OCI-LY1 (cell line): ENCODE measurements around the gene IMPACT.

Experiments
- H2AFZ ChIP-seq: fragments of 200-600 bp; sonication (generic), shearing (Covaris generic); 2 replicates; pipeline ENCODE4 v1.6.0; 2014; ENCODE audit warnings: antibody characterized with exemption, mild to moderate bottlenecking, low read length
- H3F3A ChIP-seq: fragments of 200-600 bp; sonication (generic), shearing (Covaris generic); 2 replicates; pipeline ENCODE4 v1.6.0; 2014; ENCODE audit warnings: mild to moderate bottlenecking, antibody characterized with exemption, low read length, moderate library complexity; ENCODE audit not compliant: insufficient read depth
- H3K27ac ChIP-seq: fragments of 200-600 bp; sonication (generic); 2 replicates; pipeline ENCODE4 v1.5.1; 2014; ENCODE audit warnings: low read length, mixed run types, mild to moderate bottlenecking, low read depth; ENCODE audit not compliant: poor library complexity, severe bottlenecking
- H3K27me3 ChIP-seq: fragments of 200-600 bp; sonication (generic); 2 replicates; pipeline ENCODE4 v1.6.0; 2014; ENCODE audit warnings: antibody characterized with exemption, mild to moderate bottlenecking, low read length, moderate library complexity; ENCODE audit not compliant: insufficient read depth
- H3K36me3 ChIP-seq: fragments of 200-600 bp; sonication (generic); 2 replicates; pipeline ENCODE4 v1.6.1; 2014; ENCODE audit warnings: mild to moderate bottlenecking, antibody characterized with exemption, low read length, moderate library complexity, mixed read lengths; ENCODE audit not compliant: insufficient read depth
- H3K4me1 ChIP-seq: fragments of 200-600 bp; sonication (generic); 2 replicates; pipeline ENCODE4 v1.5.1; 2014; ENCODE audit warnings: mild to moderate bottlenecking, low read length, moderate library complexity; ENCODE audit not compliant: insufficient read depth, severe bottlenecking
- H3K4me2 ChIP-seq: fragments of 200-600 bp; sonication (generic), shearing (Covaris generic); 2 replicates; pipeline ENCODE4 v1.6.1; 2014; ENCODE audit warnings: low read length
- H3K4me3 ChIP-seq: fragments of 200-600 bp; sonication (generic); 2 replicates; pipeline ENCODE4 v1.5.1; 2014; ENCODE audit warnings: low read length, low read depth, mild to moderate bottlenecking, mixed read lengths; ENCODE audit not compliant: poor library complexity, severe bottlenecking
- H3K79me2 ChIP-seq: fragments of 200-600 bp; shearing (Covaris generic); 2 replicates; pipeline ENCODE4 v1.6.1; 2016; ENCODE audit warnings: mixed run types, low read length, mixed read lengths; ENCODE audit not compliant: insufficient read depth
- H3K9ac ChIP-seq: fragments of 200-600 bp; sonication (generic), shearing (Covaris generic); 2 replicates; pipeline ENCODE4 v1.6.1; 2014; ENCODE audit warnings: mild to moderate bottlenecking, low read length, mixed read lengths
- H3K9me2 ChIP-seq: fragments of 200-600 bp; sonication (generic), shearing (Covaris generic); 2 replicates; pipeline ENCODE4 v1.6.1; 2014; ENCODE audit warnings: low read depth, mild to moderate bottlenecking, low read length, mixed read lengths
- H3K9me3 ChIP-seq: fragments of 200-600 bp; shearing (Covaris generic); 2 replicates; pipeline ENCODE4 v1.6.1; 2014; ENCODE audit warnings: low read length, mixed read lengths
- H4K20me1 ChIP-seq: fragments of 200-600 bp; sonication (generic), shearing (Covaris generic); 2 replicates; pipeline ENCODE4 v1.6.0; 2016; ENCODE audit warnings: mild to moderate bottlenecking, low read length; ENCODE audit not compliant: insufficient read depth
- CTCF ChIP-seq: fragments of 200-600 bp; sonication (generic), shearing (Covaris generic); IDR thresholded peaks from 2 replicates; pipeline ENCODE4 v1.5.1; 2017; ENCODE audit warnings: mild to moderate bottlenecking, antibody characterized with exemption, low read length, moderate library complexity, mixed read lengths
- EZH2 ChIP-seq: fragments of 200-600 bp; sonication (generic), shearing (Covaris generic); IDR thresholded peaks from 2 replicates; pipeline ENCODE4 v1.8.0; 2017; ENCODE audit warnings: borderline replicate concordance, mixed run types, mild to moderate bottlenecking, antibody characterized with exemption, low read length, moderate library complexity, mixed read lengths

The IMPACT gene

GRCh38 chr18:24475926-24476589, 49.6 kb downstream of the IMPACT start:
- H3K36me3 ChIP-seq, result no peaks in the 10 kb centered on the region
- no peaks in the 10 kb centered on the region for H3K27me3 ChIP-seq
- H3K4me3 ChIP-seq, result no peak overlapping the region
- no peak overlapping the region for H2AFZ ChIP-seq
- no peaks in the 10 kb centered on the region for H3K9me3 ChIP-seq
- H3K9ac ChIP-seq, result no peak overlapping the region
- no peaks in the 10 kb centered on the region for H4K20me1 ChIP-seq
- H3K4me2 ChIP-seq, result no peak overlapping the region
- H3K79me2 ChIP-seq, result no peaks in the 10 kb centered on the region
- H3F3A ChIP-seq, result no peaks in the 10 kb centered on the region
- TF ChIP-seq EZH2 (no peak), CTCF (no peak)
- H3K9me2 ChIP-seq, result no peaks in the 10 kb centered on the region
- no peaks in the 10 kb centered on the region for H3K4me1 ChIP-seq
- no peak overlapping the region for H3K27ac ChIP-seq

DNA sequence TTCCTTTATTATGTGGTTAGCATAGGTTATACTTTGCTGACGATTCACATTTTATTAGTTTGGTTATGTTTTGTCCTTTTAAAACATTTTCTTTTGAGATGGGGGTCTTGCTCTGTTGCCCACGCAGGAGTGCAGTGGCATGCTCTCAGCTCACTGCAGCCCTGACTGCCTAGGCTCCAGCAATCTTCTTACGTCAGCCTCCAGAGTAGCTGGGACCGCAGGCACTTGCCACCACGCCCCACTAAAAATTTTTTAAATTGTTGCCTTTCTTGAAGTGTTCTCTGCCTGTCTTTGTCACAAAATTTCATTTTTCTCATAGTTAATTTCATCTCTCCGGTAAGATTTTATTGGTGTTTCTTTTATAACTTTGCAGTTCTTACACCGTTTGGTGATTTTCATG, 52.9 kb downstream of the IMPACT start:
- Histone ChIP-seq H3K4me3 (no peak overlapping the region), H3K36me3 (no peaks in the 10 kb centered on the region), H3K9ac (no peak overlapping the region)

DNA sequence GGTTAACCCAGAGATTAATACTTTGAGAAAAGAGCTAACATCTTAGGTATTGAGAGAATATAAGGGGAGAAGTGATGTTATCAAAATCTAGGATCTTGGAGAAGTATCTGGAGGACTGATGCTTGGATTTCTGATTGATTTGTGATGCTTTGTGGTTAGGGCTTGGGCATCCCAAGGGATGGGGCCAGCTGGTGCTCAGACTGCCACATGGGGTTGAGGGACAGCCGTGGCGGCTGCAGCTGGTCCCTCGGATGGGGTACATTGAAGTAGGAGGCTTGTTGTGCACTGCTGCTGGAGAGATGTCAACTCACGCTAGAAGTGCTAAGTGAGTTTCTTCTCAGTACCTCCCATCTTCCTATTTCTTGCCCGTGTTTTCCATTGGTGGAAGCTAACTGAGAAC, 56.4 kb downstream of the IMPACT start:
- no peak overlapping the region for H3K4me2 ChIP-seq
- H3K4me3 ChIP-seq, result no peak overlapping the region
- H3F3A ChIP-seq, result no peaks in the 10 kb centered on the region
- H4K20me1 ChIP-seq, result no peaks in the 10 kb centered on the region
- H3K9ac ChIP-seq, result no peak overlapping the region
- H2AFZ ChIP-seq, result no peak overlapping the region
- H3K27ac ChIP-seq, result no peak overlapping the region
- H3K9me2 ChIP-seq, result no peaks in the 10 kb centered on the region
- no peaks in the 10 kb centered on the region for H3K4me1 ChIP-seq
- TF ChIP-seq CTCF (no peak), EZH2 (no peak)
- H3K9me3 ChIP-seq, result no peaks in the 10 kb centered on the region
- H3K79me2 ChIP-seq, result no peaks in the 10 kb centered on the region
- no peaks in the 10 kb centered on the region for H3K36me3 ChIP-seq
- peaks cover 5% of the 10 kb centered on the region; the same call in 1 of the 2 replicates for H3K27me3 ChIP-seq

More for the DNA sequence above, 52.9 kb downstream of the IMPACT start:
- H3K27me3 ChIP-seq, result no peaks in the 10 kb centered on the region
- no peaks in the 10 kb centered on the region for H3K79me2 ChIP-seq
- H3K4me1 ChIP-seq, result no peaks in the 10 kb centered on the region
- TF ChIP-seq CTCF, result no peak
- no peak for TF ChIP-seq EZH2
- H3F3A ChIP-seq, result no peaks in the 10 kb centered on the region
- no peaks in the 10 kb centered on the region for H4K20me1 ChIP-seq
- no peaks in the 10 kb centered on the region for H3K9me3 ChIP-seq
- no peak overlapping the region for H3K4me2 ChIP-seq
- no peak overlapping the region for H2AFZ ChIP-seq
- H3K27ac ChIP-seq, result no peak overlapping the region
- H3K9me2 ChIP-seq, result no peaks in the 10 kb centered on the region
